Upper lobe of left lung (tissue), 4 donors: ENCODE results near the gene SGCA.

Experiments used
- CTCF ChIP-seq, 6 experiments: fragments of 450-650 bp in 4 of 6; fragments of 200-600 bp in 2 of 6; sonication (generic) in 2 of 6; IDR thresholded peaks; one replicate each; pipeline ENCODE4 v1.5.1; 2016 to 2019; ENCODE audit warnings: antibody characterized with exemption in 6 of 6
- EP300 ChIP-seq, 4 donors: sonication (generic); formaldehyde crosslinking; IDR thresholded peaks; one replicate each; pipeline ENCODE4 v1.5.1; 2017; ENCODE audit warnings: antibody characterized with exemption in 4 of 4, control low read depth in 2 of 4
- POLR2A ChIP-seq, 4 donors: fragments of 450-650 bp; IDR thresholded peaks; one replicate each; pipeline ENCODE4 v1.5.1; 2016 to 2017; ENCODE audit warnings: antibody characterized with exemption in 4 of 4, mild to moderate bottlenecking in 2 of 4
- POLR2AphosphoS5 ChIP-seq, 2 donors: sonication (generic); formaldehyde crosslinking; IDR thresholded peaks; one replicate each; pipeline ENCODE4 v1.5.1; 2017; ENCODE audit warnings: antibody characterized with exemption in 2 of 2

GRCh38 chr17:50163843-50164696, 1.7 kb upstream of the SGCA start:
- TF ChIP-seq CTCF (IDR thresholded peaks at IDR 0.05) (no peak), POLR2A (IDR thresholded peaks at IDR 0.05) (no peak), POLR2AphosphoS5 (IDR thresholded peaks at IDR 0.05) (no peak), EP300 (IDR thresholded peaks at IDR 0.05) (no peak)
